Mesendoderm (in vitro differentiated cells): ENCODE data around the gene RBM38.

ENCODE experiments used
- DNase-seq: peaks from one replicate; pipeline ENCODE4 v3.0.0; 2013
- H2AK5ac ChIP-seq: 2 replicates; pipeline ENCODE4 v1.6.1; 2013; ENCODE audit warnings: low read length, inconsistent platforms
- H2BK120ac ChIP-seq: 2 replicates; pipeline ENCODE4 v1.6.1; 2013; ENCODE audit warnings: low read depth, mild to moderate bottlenecking, low read length, moderate library complexity, mixed read lengths
- H2BK15ac ChIP-seq: replicated peaks from 2 replicates; pipeline ENCODE4 v1.6.1; 2013; ENCODE audit warnings: low read depth, mild to moderate bottlenecking, moderate library complexity
- H2BK5ac ChIP-seq: 2 replicates; pipeline ENCODE4 v1.6.1; 2013; ENCODE audit warnings: low read length, inconsistent platforms
- H3K18ac ChIP-seq: 2 replicates; pipeline ENCODE4 v1.6.1; 2013; ENCODE audit warnings: mild to moderate bottlenecking, low read length, mixed read lengths
- H3K23ac ChIP-seq: one replicate; pipeline ENCODE4 v1.6.1; 2013; ENCODE audit warnings: low read length
- H3K27ac ChIP-seq: 2 replicates; pipeline ENCODE4 v1.5.1; 2013; ENCODE audit warnings: low read depth, mild to moderate bottlenecking, inconsistent platforms, low read length, moderate library complexity
- H3K27me3 ChIP-seq: 2 replicates; pipeline ENCODE4 v1.6.1; 2013; ENCODE audit warnings: low read length, control low read depth, mild to moderate bottlenecking, inconsistent platforms; ENCODE audit not compliant: insufficient read depth, poor library complexity
- H3K36me3 ChIP-seq: 2 replicates; pipeline ENCODE4 v1.6.1; 2013; ENCODE audit warnings: low read length, inconsistent platforms; ENCODE audit not compliant: control insufficient read depth, insufficient read depth
- H3K4ac ChIP-seq: one replicate; pipeline ENCODE4 v1.6.1; 2013; ENCODE audit warnings: low read depth, mild to moderate bottlenecking, low read length, moderate library complexity
- H3K4me1 ChIP-seq: 2 replicates; pipeline ENCODE4 v1.6.1; 2013; ENCODE audit warnings: low read depth, low read length, inconsistent platforms; ENCODE audit not compliant: control insufficient read depth
- H3K4me2 ChIP-seq: 2 replicates; pipeline ENCODE4 v1.6.1; 2013; ENCODE audit warnings: low read length
- H3K4me3 ChIP-seq: 2 replicates; pipeline ENCODE4 v1.5.1; 2013; ENCODE audit warnings: mild to moderate bottlenecking, low read length
- H3K56ac ChIP-seq: one replicate; pipeline ENCODE4 v1.6.1; 2013; ENCODE audit warnings: low read length
- H3K79me1 ChIP-seq: 2 replicates; pipeline ENCODE4 v1.6.1; 2013; ENCODE audit warnings: low read length, inconsistent platforms
- H3K79me2 ChIP-seq: 2 replicates; pipeline ENCODE4 v1.6.1; 2013; ENCODE audit warnings: mild to moderate bottlenecking, low read length; ENCODE audit not compliant: control insufficient read depth, insufficient read depth
- H3K9ac ChIP-seq: 2 replicates; pipeline ENCODE4 v1.6.1; 2013; ENCODE audit warnings: low read length, inconsistent platforms
- H4K5ac ChIP-seq: one replicate; pipeline ENCODE4 v1.6.1; 2013; ENCODE audit warnings: low read length
- H4K8ac ChIP-seq: one replicate; pipeline ENCODE4 v1.6.1; 2013; ENCODE audit warnings: low read depth, mild to moderate bottlenecking, control low read depth, low read length, moderate library complexity
- WGBS: extraction: QIAGEN DNeasy Blood & Tissue Kit; methylation state at CpG from one replicate; pipeline ENCODE4 v1.1.7; 2013; ENCODE audit warnings: low lambda C conversion rate, missing lambda C conversion rate; ENCODE audit not compliant: insufficient coverage; ENCODE audit errors: extremely low coverage; 5-methylcytosine and 5-hydroxymethylcytosine counted together

The RBM38 gene

DNA sequence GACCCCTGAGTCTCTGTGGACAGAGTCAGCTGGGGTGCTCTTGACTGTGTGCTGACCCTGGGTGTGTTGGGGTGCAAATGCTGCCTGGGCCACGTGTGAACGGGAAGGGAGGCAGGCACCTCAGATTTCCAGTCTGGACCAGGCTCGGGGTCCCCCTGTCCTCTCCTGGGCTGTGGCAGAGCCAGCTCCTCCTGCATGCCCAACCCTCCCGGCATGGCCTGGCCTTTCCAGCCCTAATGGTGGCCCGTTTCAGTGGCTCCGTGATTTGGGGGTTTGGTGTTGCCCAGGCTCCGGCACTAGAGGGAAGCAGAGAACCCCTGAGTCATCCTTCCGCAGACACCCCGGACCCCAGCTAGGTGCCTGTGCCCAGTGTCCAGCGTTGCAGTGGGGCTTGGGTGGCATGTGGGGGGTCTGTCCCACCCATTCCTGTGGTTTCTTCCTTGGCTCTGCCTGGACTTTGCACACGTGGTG lies 9.1 kb downstream of the RBM38 start:
- peaks cover 18% of the 10 kb centered on the region for H3K79me1 ChIP-seq
- H3K4me3 ChIP-seq, result no peak overlapping the region
- no peak overlapping the region for H2BK5ac ChIP-seq
- no peak overlapping the region for H4K8ac ChIP-seq
- DNase-seq, result no peak
- no peak overlapping the region for H3K23ac ChIP-seq
- no peak overlapping the region for H3K56ac ChIP-seq
- H3K79me2 ChIP-seq, result peaks cover 21% of the 10 kb centered on the region
- H3K36me3 ChIP-seq, result peaks cover 14% of the 10 kb centered on the region
- no CpG with 5 or more reads among the region's 11 CpGs for WGBS
- no peak overlapping the region for H3K4ac ChIP-seq
- H3K18ac ChIP-seq, result no peak overlapping the region
- H3K4me2 ChIP-seq, result no peak overlapping the region
- H3K27me3 ChIP-seq, result no peaks in the 10 kb centered on the region
- no peak overlapping the region for H3K9ac ChIP-seq
- no peaks in the 10 kb centered on the region for H3K4me1 ChIP-seq
- H3K27ac ChIP-seq, result no peak overlapping the region
- H2AK5ac ChIP-seq, result no peak overlapping the region
- no peak overlapping the region for H2BK15ac ChIP-seq
- H2BK120ac ChIP-seq, result no peak overlapping the region
- no peak overlapping the region for H4K5ac ChIP-seq

DNA sequence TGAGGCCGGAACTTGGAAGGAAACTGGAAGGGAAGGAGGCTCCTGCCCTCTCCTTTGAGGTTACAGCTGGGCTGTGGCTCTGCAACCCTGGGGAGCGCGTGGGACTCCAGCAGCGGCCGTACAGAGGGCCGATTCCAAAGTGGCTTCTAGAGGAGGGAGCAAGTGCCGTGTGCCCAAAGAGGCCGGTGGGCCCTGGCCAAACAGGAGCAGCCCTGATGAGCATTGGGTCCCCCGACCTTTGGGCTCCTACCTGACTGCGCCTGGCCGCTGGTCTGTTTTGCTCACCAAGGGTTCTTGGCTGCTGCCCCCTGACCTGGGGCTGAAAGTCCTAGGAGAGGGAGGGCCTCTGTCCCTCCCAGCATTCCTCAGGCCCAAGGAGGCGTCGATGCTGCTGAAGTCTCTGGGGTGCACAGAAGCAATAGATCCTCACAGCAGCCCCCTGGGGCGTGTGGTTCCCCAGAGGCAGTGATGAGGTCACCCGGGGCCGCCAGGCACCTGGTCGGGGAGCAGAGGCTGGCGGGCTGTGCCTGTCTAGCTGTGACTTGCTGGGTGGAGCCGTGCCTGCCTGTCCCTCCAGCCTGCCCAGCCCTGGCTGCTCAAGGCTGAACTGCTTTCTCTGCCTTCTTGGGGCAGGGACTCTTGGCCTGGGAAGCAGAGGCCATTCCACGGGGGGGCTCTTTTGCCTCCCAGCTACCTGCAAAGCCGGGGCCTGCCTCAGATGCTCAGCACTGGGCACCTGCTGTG lies 9.8 kb downstream of the RBM38 start:
- Histone ChIP-seq H3K4me3 (no peak overlapping the region), H3K36me3 (peaks cover 14% of the 10 kb centered on the region), H4K8ac (no peak overlapping the region), H3K23ac (no peak overlapping the region), H3K79me2 (peaks cover 17% of the 10 kb centered on the region), H3K79me1 (peaks cover 18% of the 10 kb centered on the region), H3K9ac (no peak overlapping the region), H3K18ac (no peak overlapping the region), H3K4me2 (no peak overlapping the region), H3K27me3 (no peaks in the 10 kb centered on the region), H2BK5ac (no peak overlapping the region), H3K27ac (no peak overlapping the region), H3K4me1 (no peaks in the 10 kb centered on the region), H3K56ac (no peak overlapping the region), H3K4ac (no peak overlapping the region), H4K5ac (no peak overlapping the region), H2AK5ac (no peak overlapping the region), H2BK15ac (no peak overlapping the region), H2BK120ac (no peak overlapping the region)
- no peak for DNase-seq
- no CpG with 5 or more reads among the region's 21 CpGs for WGBS

DNA sequence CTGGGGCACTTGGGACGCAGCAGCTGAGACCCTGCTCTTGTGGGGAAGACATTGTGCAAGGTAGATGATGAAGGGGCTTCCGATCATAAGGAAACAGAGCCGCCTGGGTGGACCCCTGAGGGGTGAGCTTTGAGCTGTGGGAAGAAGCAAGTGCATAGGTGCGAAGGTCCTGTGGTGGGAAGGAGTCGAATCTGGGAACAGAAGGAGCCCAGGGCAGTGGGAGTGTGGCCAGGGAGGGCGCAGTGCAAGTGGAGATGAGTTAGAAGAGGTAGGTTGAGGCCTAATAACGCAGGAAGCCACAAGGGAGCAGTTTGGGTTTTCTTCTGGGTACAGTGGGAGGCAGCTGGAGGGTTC lies 10.3 kb downstream of the RBM38 start:
- no peak for DNase-seq
- Histone ChIP-seq H2BK15ac (no peak overlapping the region), H3K9ac (no peak overlapping the region), H2BK120ac (no peak overlapping the region), H2BK5ac (no peak overlapping the region), H3K4me1 (no peaks in the 10 kb centered on the region), H3K4me2 (no peak overlapping the region), H4K8ac (no peak overlapping the region), H3K27ac (no peak overlapping the region), H3K4ac (no peak overlapping the region), H4K5ac (no peak overlapping the region), H3K36me3 (peaks cover 11% of the 10 kb centered on the region), H3K56ac (no peak overlapping the region), H2AK5ac (no peak overlapping the region), H3K79me1 (peaks cover 15% of the 10 kb centered on the region), H3K4me3 (no peak overlapping the region), H3K18ac (no peak overlapping the region), H3K27me3 (no peaks in the 10 kb centered on the region), H3K23ac (no peak overlapping the region), H3K79me2 (peaks cover 12% of the 10 kb centered on the region)
- no CpG with 5 or more reads among the region's 7 CpGs for WGBS

DNA sequence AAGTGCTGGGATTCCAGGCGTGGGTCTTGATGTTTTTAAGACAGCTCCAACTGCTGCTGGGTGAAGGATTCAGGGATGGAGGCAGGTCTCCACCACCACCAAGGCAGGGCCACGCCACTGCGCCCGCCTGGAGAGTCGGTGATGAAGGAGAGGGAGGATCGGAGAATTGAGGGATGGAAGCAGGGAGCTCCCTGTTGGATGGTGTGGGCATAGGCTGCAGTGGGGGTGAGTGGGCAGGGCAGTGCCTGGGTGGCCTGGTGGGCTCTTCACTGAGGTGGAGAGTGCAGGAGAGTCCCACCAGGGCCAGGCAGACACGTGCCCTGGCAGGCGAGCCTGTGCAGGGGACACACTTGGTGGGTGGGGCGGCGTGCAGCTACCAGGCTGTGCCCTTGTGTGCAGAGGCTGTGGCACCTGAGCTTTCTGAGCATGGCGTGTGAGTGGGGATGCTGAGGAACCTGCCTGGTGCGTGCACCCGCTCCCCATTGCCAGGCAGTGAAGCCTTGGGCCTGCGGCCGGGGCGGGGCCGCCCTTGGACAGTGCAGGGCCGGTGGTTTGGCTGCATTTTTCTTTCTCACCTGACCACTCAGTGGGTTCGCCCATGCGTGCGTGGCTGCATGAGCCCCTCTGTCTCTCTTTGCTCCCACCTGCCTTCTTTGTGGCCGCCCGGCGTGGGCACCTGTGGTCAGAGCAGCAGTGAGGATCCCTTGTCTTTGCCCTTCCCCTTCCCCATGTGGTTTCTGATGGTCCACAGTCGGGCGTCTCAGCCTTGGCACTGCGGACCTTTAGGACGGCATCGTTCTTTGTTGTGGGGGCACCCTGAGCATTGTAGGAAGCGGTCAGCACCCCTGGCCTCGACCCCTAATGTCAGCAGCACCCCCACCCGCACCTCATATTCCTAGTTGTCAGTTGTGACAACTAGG lies 11.3 kb downstream of the RBM38 start:
- no peak overlapping the region for H3K23ac ChIP-seq
- peaks cover 8% of the 10 kb centered on the region for H3K79me1 ChIP-seq
- H2BK5ac ChIP-seq, result no peak overlapping the region
- H4K5ac ChIP-seq, result no peak overlapping the region
- H3K9ac ChIP-seq, result no peak overlapping the region
- H3K36me3 ChIP-seq, result peaks cover 5% of the 10 kb centered on the region
- H2BK15ac ChIP-seq, result no peak overlapping the region
- H3K4me2 ChIP-seq, result no peak overlapping the region
- DNase-seq, result no peak
- no peak overlapping the region for H3K4me3 ChIP-seq
- no peak overlapping the region for H4K8ac ChIP-seq
- H3K4me1 ChIP-seq, result no peaks in the 10 kb centered on the region
- no peak overlapping the region for H3K18ac ChIP-seq
- H2AK5ac ChIP-seq, result no peak overlapping the region
- no peak overlapping the region for H3K4ac ChIP-seq
- H3K27ac ChIP-seq, result no peak overlapping the region
- no peak overlapping the region for H2BK120ac ChIP-seq
- WGBS, result no CpG with 5 or more reads among the region's 32 CpGs
- H3K79me2 ChIP-seq, result peaks cover 7% of the 10 kb centered on the region
- no peak overlapping the region for H3K56ac ChIP-seq
- H3K27me3 ChIP-seq, result no peaks in the 10 kb centered on the region

DNA sequence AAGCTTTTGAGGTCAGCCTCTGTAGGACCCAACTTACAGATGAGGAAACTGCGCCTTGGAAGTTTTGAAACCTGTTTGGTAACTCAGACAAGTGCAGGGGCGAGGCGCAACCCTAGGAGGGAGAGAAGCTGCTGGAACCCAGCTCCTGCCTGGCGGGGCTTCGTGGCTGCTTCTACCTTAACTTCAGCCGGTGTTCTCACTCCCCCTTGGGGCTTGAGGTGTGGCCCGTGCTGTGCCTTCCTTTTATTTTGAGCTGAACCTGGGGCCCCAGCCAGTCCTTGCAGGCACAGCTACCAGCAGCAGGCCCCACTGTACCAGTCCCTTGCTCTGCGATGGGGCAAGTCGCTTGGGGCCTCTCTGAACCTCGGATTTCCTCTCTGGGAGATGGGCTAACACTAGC lies 12.0 kb downstream of the RBM38 start:
- Histone ChIP-seq H3K36me3 (peaks cover 8% of the 10 kb centered on the region), H2AK5ac (no peak overlapping the region), H3K4me2 (no peak overlapping the region), H3K27ac (no peak overlapping the region), H3K27me3 (no peaks in the 10 kb centered on the region), H3K18ac (no peak overlapping the region), H3K79me1 (peaks cover 4% of the 10 kb centered on the region), H3K4me3 (no peak overlapping the region), H4K5ac (no peak overlapping the region), H3K79me2 (peaks cover 2% of the 10 kb centered on the region), H3K9ac (no peak overlapping the region), H3K4me1 (no peaks in the 10 kb centered on the region), H2BK15ac (no peak overlapping the region), H2BK5ac (no peak overlapping the region), H2BK120ac (no peak overlapping the region), H3K56ac (no peak overlapping the region), H3K23ac (no peak overlapping the region), H3K4ac (no peak overlapping the region), H4K8ac (no peak overlapping the region)
- DNase-seq, result no peak
- no CpG with 5 or more reads among the region's 10 CpGs for WGBS
